Parathyroid adenoma (tissue), 2 donors: ENCODE data around the gene PPFIA4.

Source experiments
- H2AFZ ChIP-seq: fragments of 300-600 bp; sonication (generic); one replicate; pipeline ENCODE4 v1.7.0; 2017; ENCODE audit warnings: antibody characterized with exemption, mild to moderate bottlenecking
- H3K27ac ChIP-seq: fragments of 300-600 bp; sonication (generic); one replicate; pipeline ENCODE4 v1.7.0; 2017
- H3K27me3 ChIP-seq: fragments of 300-600 bp; sonication (generic); one replicate; pipeline ENCODE4 v1.7.0; 2017; ENCODE audit warnings: low read length; ENCODE audit not compliant: control insufficient read depth, insufficient read depth
- H3K36me3 ChIP-seq: fragments of 300-600 bp; sonication (generic); one replicate; pipeline ENCODE4 v1.7.0; 2017; ENCODE audit warnings: low read length; ENCODE audit not compliant: control insufficient read depth, insufficient read depth
- H3K4me1 ChIP-seq: fragments of 300-600 bp; sonication (generic); one replicate; pipeline ENCODE4 v1.7.0; 2017; ENCODE audit warnings: control low read depth
- H3K4me2 ChIP-seq: fragments of 300-600 bp; sonication (generic); one replicate; pipeline ENCODE4 v1.7.0; 2017; ENCODE audit warnings: low read length
- H3K4me3 ChIP-seq: fragments of 300-600 bp; sonication (generic); one replicate; pipeline ENCODE4 v1.7.0; 2017; ENCODE audit warnings: low read depth, low read length
- H3K79me2 ChIP-seq: fragments of 300-600 bp; sonication (generic); one replicate; pipeline ENCODE4 v1.7.0; 2017; ENCODE audit warnings: control low read depth
- H3K9ac ChIP-seq: fragments of 300-600 bp; sonication (generic); one replicate; pipeline ENCODE4 v1.7.0; 2017; ENCODE audit warnings: mild to moderate bottlenecking
- H3K9me3 ChIP-seq: fragments of 300-600 bp; sonication (generic); one replicate; pipeline ENCODE4 v1.7.0; 2017; ENCODE audit warnings: low read length; ENCODE audit not compliant: control insufficient read depth
- TF ChIP-seq, protein P1 (sequence below): fragments of 300-600 bp; sonication (generic); IDR thresholded peaks from one replicate; pipeline ENCODE4 v1.7.0; 2017; ENCODE audit warnings: antibody characterized with exemption, mild to moderate bottlenecking
- donor health status: primary hyperparathyroidism.

PPFIA4 gene

GRCh38 chr1:203026031-203026665 is at the start of gene PPFIA4:
PPFIA4 (plus strand) TSS chr1:203026491; CDS start chr1:203039009, 12,518 bp downstream.
- no peaks in the 10 kb centered on the region for H3K4me1 ChIP-seq
- H3K4me3 ChIP-seq, result peak within 1 kb of the TSS; percentile 25
- no peaks in the 10 kb centered on the region for H3K9me3 ChIP-seq
- H3K9ac ChIP-seq, result no peak within 1 kb of the TSS
- H3K27ac ChIP-seq, result no peak within 1 kb of the TSS
- H2AFZ ChIP-seq, result peak within 1 kb of the TSS; percentile 88
- H3K4me2 ChIP-seq, result peak within 1 kb of the TSS; percentile 73
- H3K27me3 ChIP-seq, result no peaks in the 10 kb centered on the region
- TF ChIP-seq, protein P1, sequence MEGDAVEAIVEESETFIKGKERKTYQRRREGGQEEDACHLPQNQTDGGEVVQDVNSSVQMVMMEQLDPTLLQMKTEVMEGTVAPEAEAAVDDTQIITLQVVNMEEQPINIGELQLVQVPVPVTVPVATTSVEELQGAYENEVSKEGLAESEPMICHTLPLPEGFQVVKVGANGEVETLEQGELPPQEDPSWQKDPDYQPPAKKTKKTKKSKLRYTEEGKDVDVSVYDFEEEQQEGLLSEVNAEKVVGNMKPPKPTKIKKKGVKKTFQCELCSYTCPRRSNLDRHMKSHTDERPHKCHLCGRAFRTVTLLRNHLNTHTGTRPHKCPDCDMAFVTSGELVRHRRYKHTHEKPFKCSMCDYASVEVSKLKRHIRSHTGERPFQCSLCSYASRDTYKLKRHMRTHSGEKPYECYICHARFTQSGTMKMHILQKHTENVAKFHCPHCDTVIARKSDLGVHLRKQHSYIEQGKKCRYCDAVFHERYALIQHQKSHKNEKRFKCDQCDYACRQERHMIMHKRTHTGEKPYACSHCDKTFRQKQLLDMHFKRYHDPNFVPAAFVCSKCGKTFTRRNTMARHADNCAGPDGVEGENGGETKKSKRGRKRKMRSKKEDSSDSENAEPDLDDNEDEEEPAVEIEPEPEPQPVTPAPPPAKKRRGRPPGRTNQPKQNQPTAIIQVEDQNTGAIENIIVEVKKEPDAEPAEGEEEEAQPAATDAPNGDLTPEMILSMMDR, result no peak
- no peaks in the 10 kb centered on the region for H3K79me2 ChIP-seq
- no peaks in the 10 kb centered on the region for H3K36me3 ChIP-seq

DNA sequence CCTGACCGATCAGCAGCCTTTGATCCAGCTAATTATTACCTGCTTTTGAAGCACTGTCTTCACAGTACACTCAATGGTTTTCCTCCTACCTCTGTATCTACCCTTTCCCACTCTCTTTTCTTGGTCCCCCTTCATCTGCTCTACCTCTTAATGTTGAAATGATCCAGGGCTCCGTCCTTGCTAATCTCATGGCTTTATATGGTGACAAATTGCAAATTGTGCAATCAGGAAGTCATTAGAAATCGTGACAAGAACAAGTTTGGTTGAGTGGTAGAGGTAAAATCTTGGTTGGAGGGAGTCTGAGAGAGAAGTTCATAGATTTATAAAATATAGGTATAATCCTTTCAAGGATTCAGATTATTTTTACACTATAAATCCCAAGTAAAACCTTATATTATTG is 49.7 kb upstream of the PPFIA4 start:
- Histone ChIP-seq H3K9me3 (no peaks in the 10 kb centered on the region), H3K36me3 (no peaks in the 10 kb centered on the region), H3K27ac (no peak overlapping the region), H3K4me3 (no peak overlapping the region), H3K9ac (no peak overlapping the region), H3K79me2 (no peaks in the 10 kb centered on the region), H3K4me2 (no peak overlapping the region), H3K4me1 (no peaks in the 10 kb centered on the region), H3K27me3 (no peaks in the 10 kb centered on the region), H2AFZ (no peak overlapping the region)
- TF ChIP-seq, protein P1, result no peak

DNA sequence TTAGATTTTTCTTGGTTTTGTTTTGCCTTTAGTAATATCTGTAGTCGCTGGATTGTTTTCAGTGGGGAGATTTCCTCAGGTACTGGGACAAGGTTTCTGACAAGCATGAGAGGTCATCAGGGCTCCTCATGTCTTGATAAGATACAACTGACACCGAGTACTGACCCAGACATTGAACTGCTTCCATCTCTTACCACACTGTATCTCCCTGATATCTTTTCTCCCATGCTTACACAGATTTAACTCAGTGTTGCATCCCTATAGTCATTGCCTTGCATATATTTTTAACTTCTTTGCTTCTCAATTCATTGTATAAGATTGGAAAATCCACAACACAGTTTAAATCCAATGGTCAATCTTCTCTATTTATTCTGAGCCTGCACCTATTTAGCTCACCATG is 46.8 kb upstream of the PPFIA4 start:
- H3K9me3 ChIP-seq, result no peaks in the 10 kb centered on the region
- no peaks in the 10 kb centered on the region for H3K27me3 ChIP-seq

GRCh38 chr1:202981939-202982338 is 44.4 kb upstream of the PPFIA4 start:
- Histone ChIP-seq H3K4me1 (no peaks in the 10 kb centered on the region), H3K9me3 (no peaks in the 10 kb centered on the region), H3K79me2 (no peaks in the 10 kb centered on the region), H3K9ac (no peak overlapping the region), H3K4me3 (no peak overlapping the region), H3K4me2 (no peak overlapping the region), H3K27me3 (no peaks in the 10 kb centered on the region), H3K27ac (no peak overlapping the region), H2AFZ (no peak overlapping the region), H3K36me3 (no peaks in the 10 kb centered on the region)
- TF ChIP-seq, protein P1, result no peak

More for the DNA sequence above, 46.8 kb upstream of the PPFIA4 start:
- no peaks in the 10 kb centered on the region for H3K36me3 ChIP-seq
- no peak overlapping the region for H3K9ac ChIP-seq
- no peak overlapping the region for H3K27ac ChIP-seq
- no peak overlapping the region for H3K4me3 ChIP-seq
- H2AFZ ChIP-seq, result no peak overlapping the region
- H3K4me2 ChIP-seq, result no peak overlapping the region
- no peaks in the 10 kb centered on the region for H3K79me2 ChIP-seq
- no peaks in the 10 kb centered on the region for H3K4me1 ChIP-seq
- TF ChIP-seq, protein P1, result no peak
